SK-N-MC (cell line): Measurements from ENCODE around the gene WDR7.

Experiments
- DNase-seq: peaks from one replicate; pipeline ENCODE4 v3.0.0-alpha.2; 2011; ENCODE audit warnings: low read depth, low spot score
- H3K27ac ChIP-seq: fragments of 200-600 bp; sonication (generic); 2 replicates; pipeline ENCODE4 v1.5.1; 2016; ENCODE audit warnings: mixed run types
- H3K36me3 ChIP-seq: fragments of 200-600 bp; sonication (generic); 2 replicates; pipeline ENCODE4 v1.6.1; 2017; ENCODE audit warnings: antibody characterized with exemption, low read length, mixed read lengths; ENCODE audit not compliant: insufficient read depth
- H3K4me3 ChIP-seq: fragments of 200-600 bp; sonication (generic); 2 replicates; pipeline ENCODE4 v1.5.1; 2016
- H3K9ac ChIP-seq: fragments of 200-600 bp; sonication (generic); 2 replicates; pipeline ENCODE4 v1.8.0; 2017; ENCODE audit warnings: mixed run types, mixed read lengths; ENCODE audit not compliant: insufficient read length
- H3K9me3 ChIP-seq: fragments of 200-600 bp; sonication (generic); 2 replicates; pipeline ENCODE4 v1.6.1; 2017; ENCODE audit warnings: low read depth, mild to moderate bottlenecking, antibody characterized with exemption, low read length, moderate library complexity, mixed read lengths
- EZH2 ChIP-seq: fragments of 200-600 bp; sonication (generic); IDR thresholded peaks from one replicate; pipeline ENCODE4 v1.6.1; 2017; ENCODE audit warnings: antibody characterized with exemption
- FOXP2 ChIP-seq: optimal IDR thresholded peaks from 2 replicates; pipeline ENCODE3; 2011; ENCODE audit warnings: mild to moderate bottlenecking, moderate library complexity; ENCODE audit not compliant: insufficient read depth; ENCODE audit errors: extremely low read length, control extremely low read depth
- POLR2AphosphoS5 ChIP-seq: IDR thresholded peaks from 2 replicates; pipeline ENCODE4 v1.6.1; 2012; ENCODE audit warnings: mild to moderate bottlenecking, low read depth, low read length, borderline replicate concordance

Gene WDR7

DNA sequence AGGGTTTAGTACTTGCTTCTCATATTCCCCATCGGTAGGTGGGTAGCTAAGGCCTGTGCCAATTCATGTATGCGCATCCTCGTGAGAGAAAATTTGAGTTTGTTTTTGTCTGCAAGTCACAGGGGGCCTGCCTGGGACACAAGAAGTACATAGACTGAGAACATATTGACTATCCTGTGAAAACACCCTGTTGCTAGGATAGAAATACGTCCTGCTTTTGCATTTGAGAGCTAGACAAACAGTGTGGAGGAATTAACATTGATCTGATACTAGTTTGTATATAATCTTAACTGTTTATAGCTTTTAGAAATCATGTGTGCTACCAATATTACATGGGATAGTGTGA, 10.9 kb downstream of the WDR7 start:
- H3K36me3 ChIP-seq = no peaks in the 10 kb centered on the region
- TF ChIP-seq EZH2 (no peak), POLR2AphosphoS5 (no peak), FOXP2 (no peak)
- DNase-seq = no peak
- H3K4me3 ChIP-seq = no peak overlapping the region
- no peaks in the 10 kb centered on the region for H3K9me3 ChIP-seq
- H3K9ac ChIP-seq = no peak overlapping the region
- H3K27ac ChIP-seq = no peak overlapping the region

DNA sequence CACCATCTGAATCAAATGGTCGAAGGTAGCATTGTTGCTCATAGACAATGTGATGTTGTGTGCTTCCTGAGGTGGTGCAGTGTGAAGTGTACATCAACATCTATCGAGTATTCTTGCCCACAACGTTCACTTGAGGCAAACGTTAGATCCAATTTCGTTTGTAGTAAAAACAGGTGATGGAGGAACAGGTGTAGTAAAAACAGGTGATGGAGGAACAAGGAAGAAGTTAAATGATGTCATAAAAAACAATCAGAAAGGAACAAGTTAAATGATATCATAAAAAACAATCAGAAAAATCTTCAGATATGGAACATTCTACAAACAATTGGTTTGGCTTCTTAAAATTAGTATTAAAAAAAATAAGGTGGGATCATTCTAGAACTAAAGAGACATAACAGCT, 11.3 kb downstream of the WDR7 start:
- no peak for TF ChIP-seq FOXP2
- TF ChIP-seq POLR2AphosphoS5 = no peak
- no peak for TF ChIP-seq EZH2
- no peak overlapping the region for H3K4me3 ChIP-seq
- H3K27ac ChIP-seq = no peak overlapping the region
- H3K9ac ChIP-seq = no peak overlapping the region
- H3K9me3 ChIP-seq = no peaks in the 10 kb centered on the region
- DNase-seq = no peak
- no peaks in the 10 kb centered on the region for H3K36me3 ChIP-seq

DNA sequence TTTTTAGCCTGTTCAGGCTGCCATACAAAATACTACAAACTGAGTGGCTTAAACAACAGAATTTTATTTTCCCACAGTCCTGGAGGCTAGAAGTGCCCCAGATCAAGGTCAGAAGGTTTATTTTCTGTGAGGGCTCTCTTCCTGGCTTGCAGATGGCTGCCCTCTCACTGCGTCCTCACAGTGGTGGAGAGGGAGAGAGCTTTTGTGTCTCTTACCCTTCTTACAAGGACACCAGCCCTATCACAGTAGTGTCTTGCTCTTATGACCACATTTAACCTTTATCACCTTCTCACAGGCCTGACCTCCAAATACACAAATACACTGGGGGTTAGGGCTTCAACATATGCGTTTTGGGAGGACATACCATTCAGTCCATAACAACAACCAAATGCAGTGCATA, 11.7 kb downstream of the WDR7 start:
- Histone ChIP-seq H3K9ac (no peak overlapping the region), H3K4me3 (no peak overlapping the region), H3K36me3 (no peaks in the 10 kb centered on the region), H3K9me3 (no peaks in the 10 kb centered on the region), H3K27ac (no peak overlapping the region)
- TF ChIP-seq FOXP2 (no peak), POLR2AphosphoS5 (no peak), EZH2 (no peak)
- DNase-seq = no peak

DNA sequence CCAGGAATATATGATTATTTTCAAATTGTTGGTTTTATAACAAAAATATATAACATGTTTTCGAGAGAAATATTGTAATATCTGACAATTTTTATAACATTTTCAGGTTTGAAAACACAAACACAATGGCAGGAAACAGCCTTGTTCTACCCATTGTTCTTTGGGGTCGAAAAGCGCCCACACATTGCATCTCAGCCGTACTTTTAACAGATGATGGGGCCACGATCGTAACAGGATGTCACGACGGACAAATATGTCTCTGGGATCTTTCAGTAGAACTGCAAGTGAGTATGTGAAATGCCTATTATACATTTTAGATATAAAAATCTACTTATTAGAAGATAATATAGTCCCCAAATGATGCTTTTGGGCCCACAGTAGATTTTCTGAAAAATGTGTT, 21.2 kb downstream of the WDR7 start:
- Histone ChIP-seq H3K27ac (no peak overlapping the region), H3K4me3 (no peak overlapping the region), H3K9me3 (no peaks in the 10 kb centered on the region), H3K36me3 (no peaks in the 10 kb centered on the region), H3K9ac (no peak overlapping the region)
- no peak for DNase-seq
- no peak for TF ChIP-seq EZH2
- TF ChIP-seq FOXP2 = no peak
- TF ChIP-seq POLR2AphosphoS5 = no peak

DNA sequence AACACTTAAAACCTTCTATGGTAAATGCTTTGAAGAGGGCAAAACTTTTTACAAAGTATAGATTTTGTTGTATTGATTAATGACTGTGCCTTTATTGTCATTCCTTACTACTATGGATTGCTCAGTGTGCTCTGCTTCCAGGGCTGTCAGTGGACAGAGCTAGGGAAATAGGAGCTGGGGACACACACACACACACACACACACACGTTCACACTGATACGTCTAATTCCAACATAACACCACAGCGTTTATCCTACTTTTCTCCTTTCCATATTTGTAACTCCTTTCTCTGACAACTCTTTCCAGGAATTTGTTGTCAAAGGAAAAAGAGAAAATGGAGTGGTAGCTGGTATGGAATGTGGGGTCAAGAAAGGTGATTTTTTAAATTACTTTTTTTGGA, 21.8 kb downstream of the WDR7 start:
- no peaks in the 10 kb centered on the region for H3K36me3 ChIP-seq
- H3K27ac ChIP-seq = no peak overlapping the region
- DNase-seq = no peak
- H3K9me3 ChIP-seq = no peaks in the 10 kb centered on the region
- TF ChIP-seq EZH2 (no peak), FOXP2 (no peak), POLR2AphosphoS5 (no peak)
- no peak overlapping the region for H3K9ac ChIP-seq
- H3K4me3 ChIP-seq = no peak overlapping the region

DNA sequence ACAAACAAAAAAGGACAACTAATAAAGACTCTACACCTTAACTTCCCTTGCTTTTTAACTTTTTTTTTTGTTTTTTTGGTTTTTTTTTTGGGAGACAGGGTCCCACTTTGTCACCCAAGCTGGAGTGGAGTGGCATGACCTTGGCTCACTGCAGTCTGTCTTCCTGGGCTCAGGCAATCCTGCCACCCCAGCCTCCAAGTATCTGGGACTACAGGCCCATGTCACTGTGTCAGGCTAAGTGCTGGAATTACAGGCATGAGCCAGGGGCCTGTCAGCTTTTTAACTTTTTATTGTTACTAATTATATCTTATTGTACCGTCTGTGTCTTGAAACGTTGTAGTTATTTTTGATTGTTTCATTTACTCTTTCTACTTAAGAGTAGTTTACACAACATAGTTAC, 25.5 kb downstream of the WDR7 start:
- Histone ChIP-seq H3K9ac (no peak overlapping the region), H3K4me3 (no peak overlapping the region), H3K9me3 (no peaks in the 10 kb centered on the region), H3K27ac (no peak overlapping the region), H3K36me3 (no peaks in the 10 kb centered on the region)
- no peak for DNase-seq
- no peak for TF ChIP-seq EZH2
- no peak for TF ChIP-seq POLR2AphosphoS5
- TF ChIP-seq FOXP2 = no peak

DNA sequence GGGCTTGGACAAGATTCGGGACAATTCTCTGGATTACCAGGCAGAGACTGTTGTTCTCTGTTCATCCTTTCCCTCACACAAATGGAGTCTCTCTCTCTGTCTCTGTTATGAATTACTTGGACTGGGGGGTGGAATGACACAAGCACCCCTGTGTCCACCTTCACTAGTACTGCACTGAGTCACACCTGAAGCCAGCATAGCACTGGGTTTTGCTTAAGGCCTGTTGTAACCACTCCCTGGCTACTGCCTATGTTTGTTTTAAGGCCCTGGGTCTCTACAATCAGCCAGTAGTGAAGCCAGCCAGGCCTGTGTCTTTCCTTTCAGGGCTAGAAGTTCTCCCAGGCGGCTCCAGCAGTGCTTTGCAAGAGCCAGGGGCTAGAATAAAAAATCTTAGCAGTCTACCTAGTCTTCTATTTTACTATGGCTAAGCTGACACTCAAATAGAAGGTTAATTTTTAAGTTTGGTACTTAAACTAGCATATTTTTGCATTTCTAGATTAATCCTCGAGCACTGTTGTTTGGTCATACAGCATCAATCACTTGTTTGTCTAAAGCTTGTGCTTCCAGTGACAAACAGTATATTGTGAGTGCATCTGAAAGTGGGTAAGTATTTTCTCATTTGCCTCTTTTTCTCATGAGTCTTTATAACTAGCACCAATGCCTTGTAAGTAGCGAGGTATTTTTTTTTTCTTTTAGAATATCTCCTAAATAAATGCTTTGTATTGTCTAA, 27.8 kb downstream of the WDR7 start:
- no peak for TF ChIP-seq POLR2AphosphoS5
- TF ChIP-seq FOXP2 = no peak
- TF ChIP-seq EZH2 = no peak
- no peak overlapping the region for H3K9ac ChIP-seq
- H3K4me3 ChIP-seq = no peak overlapping the region

DNA sequence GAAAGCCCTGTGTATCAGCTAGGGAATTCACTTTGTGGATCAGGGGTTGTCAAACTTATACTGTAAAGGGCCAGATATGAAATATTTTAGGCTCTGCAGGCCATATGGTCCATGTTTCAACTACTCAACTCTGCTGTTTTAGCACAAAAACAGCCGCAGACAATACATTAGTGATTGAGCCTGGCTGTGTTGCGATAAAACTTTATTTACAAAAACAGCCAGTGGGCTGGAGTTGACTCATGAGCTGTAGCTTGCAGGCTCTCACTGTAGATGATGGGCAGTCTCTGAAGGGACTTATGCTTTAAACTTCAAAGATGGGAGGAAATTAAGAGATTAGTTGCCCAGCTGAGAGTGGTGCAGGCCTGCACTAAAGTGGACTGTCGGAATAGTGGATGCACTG, 33.1 kb downstream of the WDR7 start:
- Histone ChIP-seq H3K36me3 (no peaks in the 10 kb centered on the region), H3K4me3 (no peak overlapping the region), H3K9me3 (no peaks in the 10 kb centered on the region), H3K27ac (no peak overlapping the region), H3K9ac (no peak overlapping the region)
- TF ChIP-seq POLR2AphosphoS5 (no peak), EZH2 (no peak), FOXP2 (no peak)
- no peak for DNase-seq

More for the DNA sequence above, 27.8 kb downstream of the WDR7 start:
- H3K27ac ChIP-seq = no peak overlapping the region
- no peaks in the 10 kb centered on the region for H3K9me3 ChIP-seq
- H3K36me3 ChIP-seq = no peaks in the 10 kb centered on the region
- DNase-seq = no peak

DNA sequence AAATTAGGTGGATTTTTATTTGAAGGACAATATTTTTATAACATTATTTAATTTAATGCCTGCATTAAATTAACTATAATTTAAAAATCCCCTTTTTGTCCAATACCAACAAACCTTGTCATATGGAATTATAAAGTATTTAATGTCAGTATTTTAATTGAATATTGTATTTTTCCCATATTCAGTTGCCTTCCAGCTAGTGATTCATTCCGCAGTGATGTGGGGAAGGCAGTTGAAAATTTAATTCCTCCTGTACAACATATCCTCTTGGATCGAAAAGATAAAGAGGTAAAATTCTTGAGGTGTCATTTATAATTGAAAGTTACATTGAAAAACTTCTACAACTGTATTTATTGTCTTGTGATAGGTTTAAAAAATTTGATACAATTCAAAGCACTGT, 40.4 kb downstream of the WDR7 start:
- no peaks in the 10 kb centered on the region for H3K9me3 ChIP-seq
- DNase-seq = no peak
- H3K4me3 ChIP-seq = no peak overlapping the region
- no peak overlapping the region for H3K27ac ChIP-seq
- H3K36me3 ChIP-seq = no peaks in the 10 kb centered on the region
- no peak overlapping the region for H3K9ac ChIP-seq
- no peak for TF ChIP-seq FOXP2
- TF ChIP-seq EZH2 = no peak
- no peak for TF ChIP-seq POLR2AphosphoS5
